GM18505 (cell line): ENCODE measurements around the gene MIF.
"Not testable (repeated sequence)": the region's sequence is repeated elsewhere in the genome, so short reads cannot be mapped to it uniquely, and the experiment has no call there.

Experiments used
- ATAC-seq: cut with Tn5 transposase; IDR thresholded peaks from one replicate; pipeline ENCODE4 v1.9.1; 2021; ENCODE audit not compliant: unreplicated experiment
- POLR2A ChIP-seq: IDR thresholded peaks from 4 replicates; pipeline ENCODE4 v1.6.1; 2011; ENCODE audit warnings: borderline replicate concordance; ENCODE audit not compliant: insufficient read depth, insufficient read length; ENCODE audit errors: extremely low read depth

The MIF gene

GRCh38 chr22:23857606-23858483 lies 36.3 kb upstream of the MIF start, which contains the start of gene SLC2A11:
Gene SLC2A11, plus strand, starts transcription at chr22:23857875. Its CDS starts 125 bp downstream, at chr22:23858000.
- peak; percentile 96 for TF ChIP-seq POLR2A
- ATAC-seq, result peak; percentile 87

- no peak for ATAC-seq
- TF ChIP-seq POLR2A, result no peak
Measured at GRCh38 chr22:23858484-23858815, 35.7 kb upstream of the MIF start.

GRCh38 chr22:23859201-23859600 lies 35.0 kb upstream of the MIF start:
- no peak for ATAC-seq
- no peak for TF ChIP-seq POLR2A

- not testable (repeated sequence) for ATAC-seq
Measured at GRCh38 chr22:23860187-23860586, 34.0 kb upstream of the MIF start.

- ATAC-seq, result no peak
- TF ChIP-seq POLR2A, result no peak
Measured at GRCh38 chr22:23862103-23862502, 32.1 kb upstream of the MIF start.

GRCh38 chr22:23864499-23865154 lies 29.6 kb upstream of the MIF start:
- ATAC-seq, result not testable (repeated sequence)

GRCh38 chr22:23868580-23868979 lies 25.6 kb upstream of the MIF start:
- no peak for ATAC-seq
- no peak for TF ChIP-seq POLR2A

GRCh38 chr22:23874871-23875270 lies 19.3 kb upstream of the MIF start:
- no peak for TF ChIP-seq POLR2A
- no peak for ATAC-seq

- TF ChIP-seq POLR2A, result no peak
- no peak for ATAC-seq
Measured at GRCh38 chr22:23875801-23876200, 18.4 kb upstream of the MIF start.

- TF ChIP-seq POLR2A, result no peak
- no peak for ATAC-seq
Measured at GRCh38 chr22:23877566-23877965, 16.6 kb upstream of the MIF start.

- ATAC-seq, result no peak
- TF ChIP-seq POLR2A, result no peak
Measured at GRCh38 chr22:23878219-23878618, 16.0 kb upstream of the MIF start.

- TF ChIP-seq POLR2A, result no peak
- no peak for ATAC-seq
Measured at GRCh38 chr22:23882370-23882769, 11.8 kb upstream of the MIF start.

GRCh38 chr22:23883658-23884057 lies 10.5 kb upstream of the MIF start:
- no peak for ATAC-seq
- no peak for TF ChIP-seq POLR2A

GRCh38 chr22:23884140-23884539 lies 10.0 kb upstream of the MIF start:
- no peak for ATAC-seq
- no peak for TF ChIP-seq POLR2A
